ENCODE measurements around the gene VCAN. TPM values are rescaled to one million over a fixed set of nuclear protein-coding genes. Genes with fewer than 3 reads are reported as not detected.

VCAN gene
- polyA plus RNA-seq, 1 donor from 2014 or later: 1,185 TPM

DNA sequence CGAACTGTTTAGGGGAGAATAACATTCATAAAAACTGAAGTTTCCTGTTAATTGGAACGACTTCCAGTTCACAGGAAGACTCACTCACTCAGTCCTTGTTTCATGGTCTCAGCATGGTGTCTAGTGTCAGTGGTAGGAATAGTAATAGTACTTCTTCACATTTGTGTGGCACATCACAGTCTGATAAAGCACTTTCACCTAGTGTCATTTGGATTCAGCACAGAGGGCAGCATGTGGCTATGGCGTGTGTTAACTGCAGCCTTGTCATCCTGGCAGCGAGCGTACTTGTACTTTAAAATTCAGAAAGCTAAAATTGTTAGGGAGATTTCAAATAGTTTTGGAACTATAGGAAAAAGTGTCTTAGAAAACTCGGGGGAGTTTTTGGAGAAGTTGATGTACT lies 72.4 kb downstream of the VCAN start:
- TF ChIP-seq POLR2AphosphoS5 (IDR thresholded peaks at IDR 0.05) (peak; percentile 18), CTCF (IDR thresholded peaks at IDR 0.05; ENCODE audit: poor library complexity, severe bottlenecking) (no peak)
- no peak overlapping the region for H3K9ac ChIP-seq (ENCODE audit: low read length)
- no peaks in the 10 kb centered on the region for H3K9me2 ChIP-seq (ENCODE audit: insufficient read depth, low read length)
- peaks cover 100% of the 10 kb centered on the region for H3K79me2 ChIP-seq (replicated peaks; ENCODE audit: insufficient read depth, low read length)
- H3F3A ChIP-seq (ENCODE audit: insufficient read depth, low read length, poor library complexity, severe bottlenecking): peaks cover 11% of the 10 kb centered on the region
- H3K27ac ChIP-seq (ENCODE audit: low read length): no peak overlapping the region
- H3K36me3 ChIP-seq (ENCODE audit: insufficient read depth, low read length): peaks cover 51% of the 10 kb centered on the region
- peak overlapping the region; percentile 64 for H3K4me2 ChIP-seq (ENCODE audit: low read length)
- H3K4me3 ChIP-seq (ENCODE audit: low read length): peak overlapping the region; percentile 58
- H2AFZ ChIP-seq (ENCODE audit: low read depth, low read length): no peak overlapping the region
- H3K27me3 ChIP-seq (ENCODE audit: insufficient read depth, low read depth, low read length): no peaks in the 10 kb centered on the region
- H4K20me1 ChIP-seq (ENCODE audit: insufficient read depth): peaks cover 100% of the 10 kb centered on the region
- no peaks in the 10 kb centered on the region for H3K9me3 ChIP-seq (ENCODE audit: low read length)

- Histone ChIP-seq H3K9ac (ENCODE audit: low read length) (no peak overlapping the region), H4K20me1 (ENCODE audit: insufficient read depth) (peaks cover 92% of the 10 kb centered on the region), H3F3A (ENCODE audit: insufficient read depth, low read length, poor library complexity, severe bottlenecking) (peaks cover 12% of the 10 kb centered on the region), H3K4me2 (ENCODE audit: low read length) (no peak overlapping the region), H3K79me2 (replicated peaks; ENCODE audit: insufficient read depth, low read length) (peaks cover 97% of the 10 kb centered on the region), H3K4me3 (ENCODE audit: low read length) (peak overlapping the region; percentile 58), H2AFZ (ENCODE audit: low read depth, low read length) (no peak overlapping the region), H3K9me3 (ENCODE audit: low read length) (no peaks in the 10 kb centered on the region), H3K27ac (ENCODE audit: low read length) (no peak overlapping the region), H3K36me3 (ENCODE audit: insufficient read depth, low read length) (peaks cover 27% of the 10 kb centered on the region), H3K27me3 (ENCODE audit: insufficient read depth, low read depth, low read length) (no peaks in the 10 kb centered on the region), H3K9me2 (ENCODE audit: insufficient read depth, low read length) (no peaks in the 10 kb centered on the region)
- TF ChIP-seq TAF1 (IDR thresholded peaks at IDR 0.05; ENCODE audit: low read depth): no peak
- no peak for TF ChIP-seq MXI1 (conservative IDR thresholded peaks at IDR 0.05; ENCODE audit: poor library complexity, severe bottlenecking)
- TF ChIP-seq SMC3 (conservative IDR thresholded peaks at IDR 0.05; ENCODE audit: poor library complexity): no peak
- no peak for TF ChIP-seq RAD21 (conservative IDR thresholded peaks at IDR 0.05)
- peak; percentile 22 for TF ChIP-seq POLR2AphosphoS5 (IDR thresholded peaks at IDR 0.05)
- no peak for TF ChIP-seq EP300 (conservative IDR thresholded peaks at IDR 0.05; ENCODE audit: poor library complexity, severe bottlenecking)
- TF ChIP-seq, protein P1, sequence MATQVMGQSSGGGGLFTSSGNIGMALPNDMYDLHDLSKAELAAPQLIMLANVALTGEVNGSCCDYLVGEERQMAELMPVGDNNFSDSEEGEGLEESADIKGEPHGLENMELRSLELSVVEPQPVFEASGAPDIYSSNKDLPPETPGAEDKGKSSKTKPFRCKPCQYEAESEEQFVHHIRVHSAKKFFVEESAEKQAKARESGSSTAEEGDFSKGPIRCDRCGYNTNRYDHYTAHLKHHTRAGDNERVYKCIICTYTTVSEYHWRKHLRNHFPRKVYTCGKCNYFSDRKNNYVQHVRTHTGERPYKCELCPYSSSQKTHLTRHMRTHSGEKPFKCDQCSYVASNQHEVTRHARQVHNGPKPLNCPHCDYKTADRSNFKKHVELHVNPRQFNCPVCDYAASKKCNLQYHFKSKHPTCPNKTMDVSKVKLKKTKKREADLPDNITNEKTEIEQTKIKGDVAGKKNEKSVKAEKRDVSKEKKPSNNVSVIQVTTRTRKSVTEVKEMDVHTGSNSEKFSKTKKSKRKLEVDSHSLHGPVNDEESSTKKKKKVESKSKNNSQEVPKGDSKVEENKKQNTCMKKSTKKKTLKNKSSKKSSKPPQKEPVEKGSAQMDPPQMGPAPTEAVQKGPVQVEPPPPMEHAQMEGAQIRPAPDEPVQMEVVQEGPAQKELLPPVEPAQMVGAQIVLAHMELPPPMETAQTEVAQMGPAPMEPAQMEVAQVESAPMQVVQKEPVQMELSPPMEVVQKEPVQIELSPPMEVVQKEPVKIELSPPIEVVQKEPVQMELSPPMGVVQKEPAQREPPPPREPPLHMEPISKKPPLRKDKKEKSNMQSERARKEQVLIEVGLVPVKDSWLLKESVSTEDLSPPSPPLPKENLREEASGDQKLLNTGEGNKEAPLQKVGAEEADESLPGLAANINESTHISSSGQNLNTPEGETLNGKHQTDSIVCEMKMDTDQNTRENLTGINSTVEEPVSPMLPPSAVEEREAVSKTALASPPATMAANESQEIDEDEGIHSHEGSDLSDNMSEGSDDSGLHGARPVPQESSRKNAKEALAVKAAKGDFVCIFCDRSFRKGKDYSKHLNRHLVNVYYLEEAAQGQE (IDR thresholded peaks at IDR 0.05; ENCODE audit: borderline replicate concordance): no peak
These were observed 75.6 kb downstream of the VCAN start for GRCh38 chr5:83547161-83547560.

DNA sequence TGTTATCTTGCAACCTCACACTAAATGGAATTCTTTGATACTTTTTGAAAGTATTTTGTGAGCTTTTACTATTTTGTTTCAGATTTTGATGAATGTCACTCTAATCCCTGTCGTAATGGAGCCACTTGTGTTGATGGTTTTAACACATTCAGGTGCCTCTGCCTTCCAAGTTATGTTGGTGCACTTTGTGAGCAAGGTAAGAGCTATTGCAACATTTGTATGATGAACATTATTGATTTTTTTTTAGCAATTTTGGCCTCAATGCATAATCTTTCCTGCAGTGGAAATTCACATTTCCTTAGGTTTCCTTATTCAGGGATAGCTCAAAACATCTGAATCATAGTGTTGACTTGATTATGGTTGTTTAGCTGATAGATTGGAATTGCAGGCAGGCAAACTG lies 76.3 kb downstream of the VCAN start:
- Histone ChIP-seq H3K9me2 (ENCODE audit: insufficient read depth, low read length) (no peaks in the 10 kb centered on the region), H3K9ac (ENCODE audit: low read length) (no peak overlapping the region), H3K4me3 (ENCODE audit: low read length) (peak overlapping the region; percentile 58), H3K36me3 (ENCODE audit: insufficient read depth, low read length) (peaks cover 20% of the 10 kb centered on the region), H3K4me2 (ENCODE audit: low read length) (no peak overlapping the region), H3F3A (ENCODE audit: insufficient read depth, low read length, poor library complexity, severe bottlenecking) (peaks cover 8% of the 10 kb centered on the region), H4K20me1 (ENCODE audit: insufficient read depth) (peaks cover 92% of the 10 kb centered on the region), H3K9me3 (ENCODE audit: low read length) (no peaks in the 10 kb centered on the region), H3K27ac (ENCODE audit: low read length) (no peak overlapping the region), H3K27me3 (ENCODE audit: insufficient read depth, low read depth, low read length) (no peaks in the 10 kb centered on the region), H2AFZ (ENCODE audit: low read depth, low read length) (no peak overlapping the region), H3K79me2 (replicated peaks; ENCODE audit: insufficient read depth, low read length) (peaks cover 97% of the 10 kb centered on the region)
- TF ChIP-seq, protein P1 (IDR thresholded peaks at IDR 0.05; ENCODE audit: borderline replicate concordance): no peak
- TF ChIP-seq EZH2 (IDR thresholded peaks at IDR 0.05; ENCODE audit: borderline replicate concordance, insufficient read depth, low read length, poor library complexity, severe bottlenecking) (no peak), SMC3 (conservative IDR thresholded peaks at IDR 0.05; ENCODE audit: poor library complexity) (no peak), POLR2AphosphoS5 (IDR thresholded peaks at IDR 0.05) (no peak), EP300 (conservative IDR thresholded peaks at IDR 0.05; ENCODE audit: poor library complexity, severe bottlenecking) (no peak), RAD21 (conservative IDR thresholded peaks at IDR 0.05) (no peak), MXI1 (conservative IDR thresholded peaks at IDR 0.05; ENCODE audit: poor library complexity, severe bottlenecking) (no peak), CTCF (IDR thresholded peaks at IDR 0.05; ENCODE audit: poor library complexity, severe bottlenecking) (no peak), TAF1 (IDR thresholded peaks at IDR 0.05; ENCODE audit: low read depth) (no peak)

Data from neural cell (in vitro differentiated cells).